ENCODE measurements around the gene PKD2.

Gene PKD2

GRCh38 chr4:88091378-88091777 is 83.9 kb downstream of the PKD2 start:
- no peak for DNase-seq (ENCODE audit: low read depth)
- no peak overlapping the region for H3K4me3 ChIP-seq (ENCODE audit: low read depth, low read length)
- TF ChIP-seq, protein P1, sequence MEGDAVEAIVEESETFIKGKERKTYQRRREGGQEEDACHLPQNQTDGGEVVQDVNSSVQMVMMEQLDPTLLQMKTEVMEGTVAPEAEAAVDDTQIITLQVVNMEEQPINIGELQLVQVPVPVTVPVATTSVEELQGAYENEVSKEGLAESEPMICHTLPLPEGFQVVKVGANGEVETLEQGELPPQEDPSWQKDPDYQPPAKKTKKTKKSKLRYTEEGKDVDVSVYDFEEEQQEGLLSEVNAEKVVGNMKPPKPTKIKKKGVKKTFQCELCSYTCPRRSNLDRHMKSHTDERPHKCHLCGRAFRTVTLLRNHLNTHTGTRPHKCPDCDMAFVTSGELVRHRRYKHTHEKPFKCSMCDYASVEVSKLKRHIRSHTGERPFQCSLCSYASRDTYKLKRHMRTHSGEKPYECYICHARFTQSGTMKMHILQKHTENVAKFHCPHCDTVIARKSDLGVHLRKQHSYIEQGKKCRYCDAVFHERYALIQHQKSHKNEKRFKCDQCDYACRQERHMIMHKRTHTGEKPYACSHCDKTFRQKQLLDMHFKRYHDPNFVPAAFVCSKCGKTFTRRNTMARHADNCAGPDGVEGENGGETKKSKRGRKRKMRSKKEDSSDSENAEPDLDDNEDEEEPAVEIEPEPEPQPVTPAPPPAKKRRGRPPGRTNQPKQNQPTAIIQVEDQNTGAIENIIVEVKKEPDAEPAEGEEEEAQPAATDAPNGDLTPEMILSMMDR (IDR thresholded peaks at IDR 0.05; ENCODE audit: insufficient read depth, low read depth, low read length, missing control alignments) = no peak

- TF ChIP-seq, protein P1 (IDR thresholded peaks at IDR 0.05; ENCODE audit: insufficient read depth, low read depth, low read length, missing control alignments) = no peak
- no peak overlapping the region for H3K4me3 ChIP-seq (ENCODE audit: low read depth, low read length)
- DNase-seq (ENCODE audit: low read depth) = no peak
Observed at GRCh38 chr4:88093874-88094273, 86.4 kb downstream of the PKD2 start.

DNA sequence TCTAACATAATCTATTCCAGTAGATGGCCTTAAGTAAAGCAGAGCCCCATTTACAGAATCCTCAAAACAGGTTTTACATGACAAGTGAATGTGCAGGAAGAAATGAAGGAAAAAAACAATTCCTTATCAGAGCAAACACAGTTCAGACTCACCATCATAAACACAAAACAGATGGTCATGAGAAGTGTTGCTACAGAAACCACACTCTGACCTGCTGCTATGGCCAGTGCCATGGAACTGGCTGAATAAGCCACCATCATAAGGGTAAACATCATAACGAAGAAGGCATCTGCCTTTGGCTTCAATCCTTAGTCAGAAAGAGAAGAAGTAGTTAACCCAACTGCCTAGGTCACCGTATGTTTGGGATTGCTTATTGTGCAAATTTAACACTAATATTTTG is 89.9 kb downstream of the PKD2 start:
- DNase-seq (ENCODE audit: low read depth) = no peak
- no peak overlapping the region for H3K4me3 ChIP-seq (ENCODE audit: low read depth, low read length)
- TF ChIP-seq, protein P1 (IDR thresholded peaks at IDR 0.05; ENCODE audit: insufficient read depth, low read depth, low read length, missing control alignments) = no peak

DNA sequence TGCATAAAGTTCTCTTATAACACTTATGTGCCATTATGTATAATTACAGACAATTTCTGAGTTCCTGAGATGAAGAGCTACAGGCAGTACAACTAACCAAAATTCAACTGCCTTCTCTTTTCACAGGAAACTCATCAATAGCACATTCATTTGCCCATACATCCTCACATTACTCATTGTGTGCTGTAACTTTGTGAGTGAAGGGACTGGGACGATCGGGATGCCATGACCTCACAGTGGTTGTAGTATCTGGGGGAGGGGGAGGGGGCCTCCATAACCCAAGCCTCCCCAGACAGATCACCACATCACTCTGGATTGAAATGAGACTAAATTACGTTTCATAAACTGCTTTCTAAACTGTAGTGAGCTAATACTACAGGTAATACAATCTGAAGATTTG is 90.3 kb downstream of the PKD2 start:
- TF ChIP-seq, protein P1 (IDR thresholded peaks at IDR 0.05; ENCODE audit: insufficient read depth, low read depth, low read length, missing control alignments) = no peak
- no peak for DNase-seq (ENCODE audit: low read depth)
- no peak overlapping the region for H3K4me3 ChIP-seq (ENCODE audit: low read depth, low read length)

GRCh38 chr4:88098993-88099752 is 91.7 kb downstream of the PKD2 start:
- TF ChIP-seq, protein P1 (IDR thresholded peaks at IDR 0.05; ENCODE audit: insufficient read depth, low read depth, low read length, missing control alignments) = no peak
- H3K4me3 ChIP-seq (ENCODE audit: low read depth, low read length) = no peak overlapping the region
- DNase-seq (ENCODE audit: low read depth) = no peak

DNA sequence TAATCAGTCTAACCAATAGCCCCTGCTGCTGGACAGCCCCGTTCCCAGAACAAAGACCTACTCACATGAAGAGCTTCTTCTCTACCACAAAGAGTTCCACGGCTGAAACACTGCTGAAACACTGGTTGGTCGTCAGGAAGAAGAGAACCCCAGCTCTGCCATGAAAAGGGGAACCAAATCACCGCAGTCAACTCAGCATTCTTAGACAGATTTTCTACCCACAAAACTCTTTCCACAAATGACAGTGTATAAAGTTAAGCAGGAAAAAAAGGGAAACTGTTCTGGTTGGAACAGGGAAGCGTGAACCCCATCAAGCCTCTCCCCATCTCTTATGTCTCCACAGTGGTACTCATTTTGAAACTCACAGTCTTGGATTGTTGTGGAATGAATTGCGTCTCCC is 93.7 kb downstream of the PKD2 start:
- H3K4me3 ChIP-seq (ENCODE audit: low read depth, low read length) = no peak overlapping the region
- TF ChIP-seq, protein P1 (IDR thresholded peaks at IDR 0.05; ENCODE audit: insufficient read depth, low read depth, low read length, missing control alignments) = no peak
- DNase-seq (ENCODE audit: low read depth) = peak; percentile 6

DNA sequence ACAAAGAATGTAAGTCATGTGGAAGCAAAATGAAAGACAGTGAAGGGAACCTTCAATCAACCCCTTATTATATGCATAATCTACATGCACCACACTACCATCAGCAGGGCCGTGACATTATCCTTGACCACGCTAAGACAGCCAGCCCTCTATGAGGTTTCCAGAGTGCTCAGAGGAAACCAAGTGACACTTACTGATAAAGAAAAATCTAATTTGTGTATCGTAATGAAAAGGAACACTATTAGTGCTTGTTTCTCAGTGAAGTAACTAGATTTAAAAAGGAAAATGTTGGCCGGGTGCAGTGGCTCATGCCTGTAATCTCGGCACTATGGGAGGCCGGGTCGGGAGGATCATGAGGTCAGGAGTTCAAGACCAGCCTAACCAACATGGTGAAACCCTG is 94.6 kb downstream of the PKD2 start:
- no peak overlapping the region for H3K4me3 ChIP-seq (ENCODE audit: low read depth, low read length)
- TF ChIP-seq, protein P1 (IDR thresholded peaks at IDR 0.05; ENCODE audit: insufficient read depth, low read depth, low read length, missing control alignments) = no peak
- no peak for DNase-seq (ENCODE audit: low read depth)

All from GM12865 (cell line).